ENCODE results near the gene PHF19. TPM values are rescaled to one million over a fixed set of nuclear protein-coding genes. Genes with fewer than 3 reads are reported as not detected.

Gene PHF19
- total RNA-seq, 1 donor from 2014 or later: 44.9 TPM

DNA sequence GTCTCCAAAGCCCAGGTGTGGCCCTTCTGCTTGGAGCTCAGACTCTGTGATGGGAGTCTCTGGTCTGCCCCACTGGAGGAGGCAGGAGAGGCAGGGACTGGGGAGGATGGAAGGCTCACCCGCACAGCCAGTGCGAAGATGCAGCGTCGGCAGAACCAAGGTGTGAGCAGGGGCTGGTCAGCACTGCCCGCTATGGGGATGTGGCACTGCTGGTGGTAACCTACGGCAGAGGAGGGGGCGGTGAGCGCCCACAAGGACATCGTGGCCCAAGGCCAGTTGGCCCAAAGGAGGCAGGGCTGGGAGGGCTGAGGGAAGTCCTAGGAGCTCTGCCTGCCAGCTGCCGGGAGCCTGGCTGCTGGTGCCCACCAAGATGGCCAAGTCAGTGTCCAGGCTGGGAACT is 7.3 kb downstream of the PHF19 start:
- no peak for DNase-seq (ENCODE audit: extremely low spot score in 2 of 2)
- Histone ChIP-seq H3K36me3 (peaks cover 0 to 8% of the 10 kb centered on the region in 2 donors), H3K27ac (peak overlapping the region; percentile 91), H3K4me1 (peaks cover 13% of the 10 kb centered on the region), H3K9me3 (no peaks in the 10 kb centered on the region), H3K4me3 (no peak overlapping the region), H3K27me3 (no peaks in the 10 kb centered on the region)
- TF ChIP-seq POLR2AphosphoS5 (IDR thresholded peaks at IDR 0.05; ENCODE audit: insufficient read depth in 1 of 2, low read depth in 1 of 2) (no peak), POLR2A (IDR thresholded peaks at IDR 0.05) (no peak)
- TF ChIP-seq, protein P1, sequence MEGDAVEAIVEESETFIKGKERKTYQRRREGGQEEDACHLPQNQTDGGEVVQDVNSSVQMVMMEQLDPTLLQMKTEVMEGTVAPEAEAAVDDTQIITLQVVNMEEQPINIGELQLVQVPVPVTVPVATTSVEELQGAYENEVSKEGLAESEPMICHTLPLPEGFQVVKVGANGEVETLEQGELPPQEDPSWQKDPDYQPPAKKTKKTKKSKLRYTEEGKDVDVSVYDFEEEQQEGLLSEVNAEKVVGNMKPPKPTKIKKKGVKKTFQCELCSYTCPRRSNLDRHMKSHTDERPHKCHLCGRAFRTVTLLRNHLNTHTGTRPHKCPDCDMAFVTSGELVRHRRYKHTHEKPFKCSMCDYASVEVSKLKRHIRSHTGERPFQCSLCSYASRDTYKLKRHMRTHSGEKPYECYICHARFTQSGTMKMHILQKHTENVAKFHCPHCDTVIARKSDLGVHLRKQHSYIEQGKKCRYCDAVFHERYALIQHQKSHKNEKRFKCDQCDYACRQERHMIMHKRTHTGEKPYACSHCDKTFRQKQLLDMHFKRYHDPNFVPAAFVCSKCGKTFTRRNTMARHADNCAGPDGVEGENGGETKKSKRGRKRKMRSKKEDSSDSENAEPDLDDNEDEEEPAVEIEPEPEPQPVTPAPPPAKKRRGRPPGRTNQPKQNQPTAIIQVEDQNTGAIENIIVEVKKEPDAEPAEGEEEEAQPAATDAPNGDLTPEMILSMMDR (IDR thresholded peaks at IDR 0.05): no peak
- intact Hi-C loops (cut with DNase I): loop anchor here (5.0 to 10.0 kb wide), 2 partner anchors 68 to 205 kb away; partner anchors contain the start of gene CNTRL

DNA sequence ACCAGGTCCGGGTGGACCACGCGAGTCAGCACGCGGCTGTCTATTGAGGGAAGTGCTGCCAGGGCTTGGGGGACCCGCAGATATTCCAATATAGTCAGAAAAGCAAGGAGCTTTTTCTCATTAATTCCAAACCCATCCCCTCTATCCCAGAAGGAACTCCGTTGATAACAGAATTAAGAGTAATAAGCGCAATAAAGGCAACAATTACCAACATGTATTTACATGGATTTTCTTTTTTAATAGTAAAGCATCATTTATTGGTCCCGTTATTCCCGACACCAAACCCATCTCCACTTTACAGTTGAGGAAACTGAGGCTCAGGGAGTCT is 7.7 kb downstream of the PHF19 start:
- TF ChIP-seq, protein P1 (IDR thresholded peaks at IDR 0.05): no peak
- TF ChIP-seq POLR2AphosphoS5 (IDR thresholded peaks at IDR 0.05; ENCODE audit: insufficient read depth in 1 of 2, low read depth in 1 of 2) (peak in 1 of 2 donors; percentile 18), POLR2A (IDR thresholded peaks at IDR 0.05) (no peak)
- no peaks in the 10 kb centered on the region for H3K9me3 ChIP-seq
- no peaks in the 10 kb centered on the region for H3K27me3 ChIP-seq
- peaks cover 13% of the 10 kb centered on the region for H3K4me1 ChIP-seq
- intact Hi-C loops (cut with DNase I): loop anchor here (5.0 to 10.0 kb wide), 2 partner anchors 68 to 205 kb away; partner anchors contain the start of gene CNTRL
- peak overlapping the region; percentile 91 for H3K27ac ChIP-seq
- peak overlapping the region; percentile 40 to 53 for H3K4me3 ChIP-seq
- peaks cover 0 to 9% of the 10 kb centered on the region in 2 donors for H3K36me3 ChIP-seq
- DNase-seq (ENCODE audit: extremely low spot score in 2 of 2): no peak

DNA sequence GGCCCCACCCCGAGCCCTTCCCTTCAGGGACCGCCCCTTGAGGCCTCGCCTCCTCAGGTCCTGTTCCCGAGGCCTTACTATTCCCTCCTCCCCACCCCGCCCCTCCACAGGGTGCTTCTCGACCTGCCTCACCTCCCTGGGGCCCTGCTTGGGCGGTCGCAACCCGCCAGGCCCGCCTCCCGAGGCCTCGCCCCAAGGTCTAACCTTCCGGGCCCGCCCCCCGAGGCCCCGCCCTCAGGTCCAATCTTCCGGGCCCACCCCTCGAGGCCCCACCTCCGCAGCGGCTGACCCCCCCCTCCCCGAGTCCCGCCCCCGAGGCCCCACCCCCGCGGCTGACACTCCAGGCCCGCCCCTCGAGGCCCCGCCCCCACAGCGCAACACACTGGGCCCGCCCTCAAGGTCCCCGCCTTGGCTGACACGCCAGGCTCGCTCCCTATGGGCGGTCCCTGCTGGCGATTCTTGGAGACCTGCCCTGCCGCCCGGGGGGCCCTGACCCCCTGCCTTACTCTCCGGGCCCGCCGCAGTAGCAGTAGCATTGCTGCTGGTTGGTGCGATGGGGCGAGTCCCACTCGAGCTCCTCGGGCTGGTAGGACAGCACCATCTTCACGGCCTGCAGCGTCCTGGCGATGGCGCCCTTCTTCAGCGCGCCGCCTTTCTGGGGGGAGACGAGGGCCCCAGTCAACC is 8.2 kb downstream of the PHF19 start:
- Histone ChIP-seq H3K4me3 (peak overlapping the region; percentile 44 to 53), H3K4me1 (peaks cover 13% of the 10 kb centered on the region), H3K27ac (peak overlapping the region; percentile 91), H3K27me3 (no peaks in the 10 kb centered on the region), H3K9me3 (no peaks in the 10 kb centered on the region), H3K36me3 (peaks cover 0 to 12% of the 10 kb centered on the region in 2 donors)
- DNase-seq (ENCODE audit: extremely low spot score in 2 of 2): peak; percentile 97 to 99
- TF ChIP-seq POLR2A (IDR thresholded peaks at IDR 0.05) (peak in 1 of 2 donors; percentile 75), POLR2AphosphoS5 (IDR thresholded peaks at IDR 0.05; ENCODE audit: insufficient read depth in 1 of 2, low read depth in 1 of 2) (peak; percentile 5 to 92)
- TF ChIP-seq, protein P1 (IDR thresholded peaks at IDR 0.05): peak; percentile 28 to 40 (median 32)
- intact Hi-C loops (cut with DNase I): loop anchor here (5.0 to 10.0 kb wide), 2 partner anchors 68 to 206 kb away; partner anchors contain the start of gene CNTRL

DNA sequence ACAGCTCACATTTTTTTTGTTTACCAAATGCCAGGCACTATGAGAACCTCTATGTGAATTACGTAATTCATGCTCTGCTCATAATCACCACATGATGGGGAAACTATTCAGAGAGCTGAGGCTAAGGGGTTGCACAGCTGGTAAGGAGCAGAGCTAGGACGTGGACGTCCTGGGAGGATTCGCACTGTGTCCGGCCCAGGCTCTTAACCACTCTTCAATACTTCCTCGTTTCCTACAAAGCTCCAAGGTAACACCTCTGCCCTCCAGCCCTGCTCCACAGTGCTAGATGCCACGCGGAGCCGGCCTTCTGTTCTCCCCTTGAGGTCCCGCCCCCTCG is 8.7 kb downstream of the PHF19 start:
- intact Hi-C loops (cut with DNase I): loop anchor here (5.0 to 10.0 kb wide), 2 partner anchors 69 to 206 kb away; partner anchors contain the start of gene CNTRL
- Histone ChIP-seq H3K27ac (peak overlapping the region; percentile 91), H3K4me3 (peak overlapping the region; percentile 44 to 53), H3K9me3 (no peaks in the 10 kb centered on the region), H3K36me3 (peaks cover 0 to 16% of the 10 kb centered on the region in 2 donors), H3K4me1 (peaks cover 13% of the 10 kb centered on the region), H3K27me3 (no peaks in the 10 kb centered on the region)
- DNase-seq (ENCODE audit: extremely low spot score in 2 of 2): no peak
- TF ChIP-seq POLR2A (IDR thresholded peaks at IDR 0.05) (no peak), POLR2AphosphoS5 (IDR thresholded peaks at IDR 0.05; ENCODE audit: insufficient read depth in 1 of 2, low read depth in 1 of 2) (peak; percentile 19 to 26)
- TF ChIP-seq, protein P1 (IDR thresholded peaks at IDR 0.05): no peak
